Colon (tissue), 2 donors: ENCODE data around the gene LSM12.
"Not testable (repeated sequence)": the region's sequence is repeated elsewhere in the genome, so short reads cannot be mapped to it uniquely, and the experiment has no call there.

Source experiments
- FAIRE-seq: peaks from 2 replicates; lab custom pipeline; 2012; peaks lifted over from hg19 to GRCh38; lab: Jason Lieb, UNC
- donor health status: control.
- donor health status: control.

Gene LSM12

GRCh38 chr17:44076716-44077594 is 10.5 kb upstream of the LSM12 start:
- FAIRE-seq = no peak

GRCh38 chr17:44075598-44076293 is 9.3 kb upstream of the LSM12 start:
- FAIRE-seq = no peak

- no peak for FAIRE-seq
Observed at GRCh38 chr17:44074911-44075285, 8.4 kb upstream of the LSM12 start.

GRCh38 chr17:44074231-44074910 is 7.9 kb upstream of the LSM12 start:
- FAIRE-seq = no peak

GRCh38 chr17:44071772-44072171 is 5.3 kb upstream of the LSM12 start:
- no peak for FAIRE-seq

- FAIRE-seq = no peak
Observed at GRCh38 chr17:44071198-44071520, 4.7 kb upstream of the LSM12 start.

- no peak for FAIRE-seq
Observed at GRCh38 chr17:44070455-44071197, 4.2 kb upstream of the LSM12 start, which contains the start of gene G6PC3. Gene G6PC3, plus strand, starts transcription at chr17:44070735. Its CDS starts 231 bp downstream, at chr17:44070966.

- no peak for FAIRE-seq
Observed at GRCh38 chr17:44069974-44070454, 3.5 kb upstream of the LSM12 start.

GRCh38 chr17:44067545-44067940 is 1.1 kb upstream of the LSM12 start:
- FAIRE-seq = no peak

GRCh38 chr17:44065668-44066203 is 735 bp downstream of the LSM12 start:
- FAIRE-seq = no peak

- no peak for FAIRE-seq
Observed at GRCh38 chr17:44063704-44064639, 2.5 kb downstream of the LSM12 start.

GRCh38 chr17:44062871-44063270 is 3.6 kb downstream of the LSM12 start:
- FAIRE-seq = no peak

GRCh38 chr17:44061446-44061845 is 5.0 kb downstream of the LSM12 start:
- no peak for FAIRE-seq

GRCh38 chr17:44059101-44059892 is 7.2 kb downstream of the LSM12 start:
- no peak for FAIRE-seq

GRCh38 chr17:44053125-44053872 is 13.2 kb downstream of the LSM12 start:
- FAIRE-seq = no peak

GRCh38 chr17:44049294-44050060 is 17.0 kb downstream of the LSM12 start:
- no peak for FAIRE-seq

- not testable (repeated sequence) for FAIRE-seq
Observed at GRCh38 chr17:44046893-44047292, 19.6 kb downstream of the LSM12 start.

- no peak for FAIRE-seq
Observed at GRCh38 chr17:44045486-44045885, 21.0 kb downstream of the LSM12 start.
